ENCODE measurements around the gene PSMB2. TPM values are rescaled to one million over a fixed set of nuclear protein-coding genes. Genes with fewer than 3 reads are reported as not detected.

Gene PSMB2
- total RNA-seq, 3 donors from 2014 or later: 169 to 196 (median 191) TPM

DNA sequence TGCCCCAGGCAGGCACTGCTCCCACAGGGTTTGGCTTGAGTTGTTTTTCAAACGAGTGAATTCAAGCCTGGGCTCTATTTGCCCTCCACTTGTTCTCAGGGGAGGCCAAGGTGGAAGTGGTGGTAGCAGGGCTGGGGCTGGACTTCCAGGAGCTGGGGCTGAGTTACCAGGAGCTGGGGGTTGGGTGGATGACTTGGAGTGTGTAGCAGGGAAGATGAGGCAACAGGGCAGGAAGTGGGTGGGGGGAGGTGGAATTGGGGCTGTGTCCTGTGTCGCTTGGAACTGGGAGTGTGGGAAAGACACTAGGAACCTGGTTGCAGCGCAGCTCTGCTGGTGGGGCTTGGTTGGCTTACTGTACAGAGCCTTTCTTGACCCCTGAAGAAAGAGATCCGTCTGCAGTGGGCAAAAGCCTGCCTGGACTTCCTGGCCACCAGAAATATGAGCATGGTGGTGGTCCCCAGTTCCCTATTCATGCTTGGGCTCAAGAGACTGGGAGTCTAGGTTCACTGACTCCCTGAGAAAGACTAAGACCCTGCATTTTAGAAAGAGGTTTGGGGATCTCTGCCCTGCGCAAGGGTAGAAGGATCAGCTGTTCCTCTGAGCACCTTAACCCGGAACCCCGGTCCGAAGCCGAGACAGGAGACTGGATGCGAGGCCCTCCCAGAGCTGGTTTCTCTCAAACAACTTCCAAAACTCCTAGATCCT, 65.1 kb downstream of the PSMB2 start:
- DNase-seq: no peak
- H3K27me3 Mint-ChIP-seq (ENCODE audit: low read depth): peaks cover 5% of the 10 kb centered on the region
- H3K36me3 Mint-ChIP-seq (ENCODE audit: insufficient read depth): peaks cover 1% of the 10 kb centered on the region
- H3K9me3 Mint-ChIP-seq: no peaks in the 10 kb centered on the region
- H3K4me3 Mint-ChIP-seq: peak overlapping the region; percentile 75
- no peak for ATAC-seq
- H3K4me1 Mint-ChIP-seq (ENCODE audit: low read depth): peaks cover 26% of the 10 kb centered on the region

DNA sequence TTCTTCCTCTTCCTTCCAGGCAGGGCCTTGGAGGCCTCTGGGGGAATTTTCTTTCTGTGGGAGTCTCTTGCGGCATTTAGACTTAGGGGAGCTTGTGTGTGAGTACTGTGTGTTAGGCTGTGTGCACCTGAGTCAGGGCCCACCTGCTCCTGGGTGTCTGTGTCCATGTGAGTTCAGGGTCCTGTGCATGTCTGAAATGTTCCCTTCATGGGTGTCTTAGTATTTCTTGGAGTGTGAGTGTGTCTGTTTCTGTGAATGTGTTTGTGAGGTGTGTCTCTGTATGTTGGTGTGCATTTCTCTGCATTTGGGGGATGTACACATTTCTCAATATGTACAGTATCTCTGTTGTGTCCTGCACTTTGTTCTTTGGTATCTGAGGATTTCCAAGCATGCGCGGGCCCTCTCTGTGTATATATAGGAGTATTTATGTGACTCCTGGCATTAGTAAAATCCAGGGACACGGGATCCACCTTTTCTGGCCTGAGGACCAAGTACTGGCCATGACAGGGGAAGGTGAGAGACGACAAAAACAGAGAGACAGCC, 65.8 kb downstream of the PSMB2 start:
- peaks cover 1% of the 10 kb centered on the region for H3K36me3 Mint-ChIP-seq (ENCODE audit: insufficient read depth)
- H3K4me3 Mint-ChIP-seq: peak overlapping the region; percentile 58
- ATAC-seq: no peak
- no peaks in the 10 kb centered on the region for H3K9me3 Mint-ChIP-seq
- no peak for DNase-seq
- peaks cover 26% of the 10 kb centered on the region for H3K4me1 Mint-ChIP-seq (ENCODE audit: low read depth)
- H3K27me3 Mint-ChIP-seq (ENCODE audit: low read depth): peaks cover 5% of the 10 kb centered on the region

DNA sequence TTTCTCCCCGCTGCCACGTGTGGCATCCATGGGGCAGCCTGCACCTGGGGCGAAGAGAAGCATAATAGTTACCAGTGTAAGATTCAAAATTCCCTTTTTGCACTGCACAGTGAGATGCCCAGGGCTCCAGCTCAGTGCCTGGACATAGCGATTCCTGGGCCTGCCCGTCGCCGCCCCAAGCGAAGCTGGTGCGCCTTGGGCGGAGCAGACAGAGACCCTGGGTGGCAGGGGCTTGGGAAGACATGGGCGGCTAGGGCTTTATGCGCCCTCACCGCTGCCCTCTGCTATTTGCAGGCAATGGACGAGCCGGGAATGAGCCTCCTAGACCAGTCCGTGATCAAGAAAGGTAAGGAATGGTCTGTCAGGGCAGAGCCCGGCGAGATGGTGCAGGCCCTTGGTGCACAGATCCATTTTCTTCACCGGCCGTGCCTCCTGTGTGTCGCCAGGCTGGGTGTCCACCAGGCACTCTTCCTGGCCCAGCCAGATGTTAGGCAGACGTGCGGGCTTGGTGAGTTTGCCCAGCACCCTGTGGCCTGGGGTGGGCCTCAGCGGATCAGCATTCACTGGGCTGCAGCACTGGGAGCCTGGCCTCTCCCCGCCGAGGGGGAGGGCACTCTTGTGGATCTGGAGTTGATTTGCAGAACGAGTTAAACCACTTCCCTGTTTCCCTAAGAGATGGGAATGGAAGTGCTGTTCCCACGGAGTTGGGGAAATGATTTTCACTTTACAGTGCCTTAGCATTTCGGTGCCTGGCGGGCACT, 66.5 kb downstream of the PSMB2 start:
- peaks cover 5% of the 10 kb centered on the region for H3K27me3 Mint-ChIP-seq (ENCODE audit: low read depth)
- ATAC-seq (no peak), DNase-seq (no peak)
- H3K4me3 Mint-ChIP-seq: peak overlapping the region; percentile 13
- peaks cover 1% of the 10 kb centered on the region for H3K36me3 Mint-ChIP-seq (ENCODE audit: insufficient read depth)
- H3K9me3 Mint-ChIP-seq: no peaks in the 10 kb centered on the region
- peaks cover 26% of the 10 kb centered on the region for H3K4me1 Mint-ChIP-seq (ENCODE audit: low read depth)

DNA sequence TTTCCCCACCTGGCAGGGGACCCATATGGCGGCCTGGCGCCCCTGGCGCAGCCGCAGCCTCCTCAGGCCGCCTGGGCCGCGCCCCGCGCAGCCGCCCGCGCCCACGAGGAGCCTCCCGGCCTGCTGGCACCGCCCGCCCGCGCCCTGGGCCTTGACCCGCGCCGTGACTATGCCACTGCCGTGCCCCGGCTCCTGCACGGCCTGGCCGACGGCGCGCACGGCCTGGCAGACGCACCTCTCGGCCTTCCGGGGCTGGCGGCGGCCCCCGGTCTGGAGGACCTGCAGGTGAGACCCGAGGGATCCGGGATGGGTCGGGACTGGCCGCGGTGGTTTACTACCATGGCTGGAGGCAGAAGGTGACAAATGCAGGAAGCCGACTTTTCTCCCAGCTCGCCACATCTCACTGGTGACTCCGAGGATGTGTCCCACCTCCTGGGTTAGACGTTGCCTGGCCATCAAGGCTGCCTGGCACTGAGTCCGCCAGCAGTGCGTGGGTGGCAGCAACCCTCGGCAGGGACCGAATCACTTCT, 67.1 kb downstream of the PSMB2 start:
- Mint-ChIP-seq H3K4me1 (ENCODE audit: low read depth) (peaks cover 26% of the 10 kb centered on the region), H3K36me3 (ENCODE audit: insufficient read depth) (peaks cover 1% of the 10 kb centered on the region), H3K4me3 (no peak overlapping the region), H3K27me3 (ENCODE audit: low read depth) (peaks cover 5% of the 10 kb centered on the region), H3K9me3 (no peaks in the 10 kb centered on the region)
- no peak for ATAC-seq
- no peak for DNase-seq

GRCh38 chr1:35573198-35574124, 67.9 kb downstream of the PSMB2 start, which contains the start of gene TFAP2E:
TFAP2E (plus strand) TSS chr1:35573314; CDS start chr1:35573578, 264 bp downstream.
- H3K4me3 Mint-ChIP-seq: no peak within 1 kb of the TSS
- ATAC-seq (peak in 1 of 2 donors; percentile 23), DNase-seq (no peak)
- no peaks in the 10 kb centered on the region for H3K9me3 Mint-ChIP-seq
- peaks cover 5% of the 10 kb centered on the region for H3K27me3 Mint-ChIP-seq (ENCODE audit: low read depth)
- H3K4me1 Mint-ChIP-seq (ENCODE audit: low read depth): peaks cover 29% of the 10 kb centered on the region
- H3K36me3 Mint-ChIP-seq (ENCODE audit: insufficient read depth): peaks cover 1% of the 10 kb centered on the region

DNA sequence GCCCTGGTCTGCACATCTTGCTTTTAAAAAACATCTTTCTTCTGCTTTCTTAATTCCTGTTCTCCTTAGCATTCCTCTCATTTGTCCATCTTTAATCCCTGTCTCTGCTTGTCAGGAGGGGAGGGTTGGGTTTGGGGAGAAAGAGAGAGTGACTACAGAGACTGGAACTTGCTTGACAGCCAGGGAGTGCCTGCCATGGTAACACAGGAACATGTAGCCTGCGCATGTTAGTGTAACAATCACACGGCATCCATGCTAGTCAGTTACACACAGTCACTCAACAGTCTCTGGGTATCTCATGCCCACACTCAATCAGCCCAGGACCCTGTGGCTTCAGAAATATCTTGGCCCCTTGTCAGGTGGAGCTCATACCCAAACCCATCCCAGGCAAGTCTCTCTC, 69.0 kb downstream of the PSMB2 start:
- ATAC-seq (no peak), DNase-seq (no peak)
- Mint-ChIP-seq H3K9me3 (no peaks in the 10 kb centered on the region), H3K4me1 (ENCODE audit: low read depth) (peaks cover 20% of the 10 kb centered on the region), H3K36me3 (ENCODE audit: insufficient read depth) (peaks cover 1% of the 10 kb centered on the region), H3K27me3 (ENCODE audit: low read depth) (peaks cover 5% of the 10 kb centered on the region), H3K4me3 (no peak overlapping the region)

- ATAC-seq: no peak
- no peak for DNase-seq
Observed at GRCh38 chr1:35571263-35571662, 70.1 kb downstream of the PSMB2 start.

DNA sequence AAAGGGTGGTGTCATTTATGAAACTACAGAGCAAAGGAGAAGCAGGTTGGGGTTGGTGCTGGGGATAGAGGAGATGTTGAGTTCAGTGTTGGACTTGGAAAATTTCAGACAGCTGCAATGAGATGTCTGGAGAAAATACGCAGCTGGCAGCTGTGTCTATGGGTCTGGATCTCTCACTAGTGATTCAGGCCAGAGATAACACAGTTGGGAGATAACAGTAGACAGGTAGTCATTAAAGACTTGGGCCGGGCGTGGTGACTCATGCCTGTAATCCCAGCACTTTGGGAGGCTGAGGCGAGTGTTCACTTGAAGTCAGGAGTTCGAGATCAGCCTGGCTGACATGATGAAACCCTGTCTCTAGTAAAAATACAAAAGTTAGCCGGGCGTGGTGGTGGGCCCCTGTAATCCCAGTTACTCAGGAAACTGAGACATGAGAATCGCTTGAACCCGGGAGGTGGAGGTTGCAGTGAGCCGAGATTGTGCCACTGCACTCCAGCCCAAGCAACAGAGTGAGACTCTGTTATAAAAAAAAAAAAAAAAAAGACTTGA, 70.7 kb downstream of the PSMB2 start:
- Mint-ChIP-seq H3K27me3 (ENCODE audit: low read depth) (peaks cover 5% of the 10 kb centered on the region), H3K4me3 (no peak overlapping the region), H3K9me3 (no peaks in the 10 kb centered on the region), H3K36me3 (ENCODE audit: insufficient read depth) (peaks cover 5% of the 10 kb centered on the region), H3K4me1 (ENCODE audit: low read depth) (peaks cover 11% of the 10 kb centered on the region)
- ATAC-seq (no peak), DNase-seq (no peak)

More at GRCh38 chr1:35571263-35571662, 70.1 kb downstream of the PSMB2 start:
- Mint-ChIP-seq H3K36me3 (ENCODE audit: insufficient read depth) (peaks cover 5% of the 10 kb centered on the region), H3K4me1 (ENCODE audit: low read depth) (peaks cover 17% of the 10 kb centered on the region), H3K4me3 (no peak overlapping the region), H3K27me3 (ENCODE audit: low read depth) (peaks cover 5% of the 10 kb centered on the region), H3K9me3 (no peaks in the 10 kb centered on the region)

DNA sequence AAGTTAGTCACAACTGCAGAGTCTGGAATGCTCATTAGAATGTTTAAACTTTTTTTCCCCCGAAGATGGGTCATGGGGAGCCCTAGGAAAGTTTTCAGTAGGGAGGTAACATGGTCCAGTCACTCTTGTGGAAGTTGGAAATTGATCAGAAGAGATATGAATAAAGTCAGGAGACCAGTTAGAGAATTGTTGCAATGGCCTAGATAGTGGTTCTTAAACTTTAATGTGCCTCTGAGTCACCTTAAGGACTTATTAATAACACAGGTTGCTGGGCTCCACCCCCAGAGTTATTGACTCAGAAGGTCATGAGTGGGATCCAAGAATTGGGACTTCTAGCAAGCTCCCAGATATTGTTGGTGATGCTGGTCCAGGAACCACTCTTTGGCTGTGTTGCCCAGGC, 71.4 kb downstream of the PSMB2 start:
- peaks cover 2% of the 10 kb centered on the region for H3K27me3 Mint-ChIP-seq (ENCODE audit: low read depth)
- no peak for ATAC-seq
- no peak overlapping the region for H3K4me3 Mint-ChIP-seq
- DNase-seq: no peak
- peaks cover 3% of the 10 kb centered on the region for H3K36me3 Mint-ChIP-seq (ENCODE audit: insufficient read depth)
- no peaks in the 10 kb centered on the region for H3K9me3 Mint-ChIP-seq
- peaks cover 6% of the 10 kb centered on the region for H3K4me1 Mint-ChIP-seq (ENCODE audit: low read depth)

- DNase-seq: peak; percentile 60
- Mint-ChIP-seq H3K27me3 (ENCODE audit: low read depth) (no peaks in the 10 kb centered on the region), H3K4me3 (no peak overlapping the region), H3K4me1 (ENCODE audit: low read depth) (peaks cover 12% of the 10 kb centered on the region), H3K36me3 (ENCODE audit: insufficient read depth) (peaks cover 10% of the 10 kb centered on the region), H3K9me3 (no peaks in the 10 kb centered on the region)
- ATAC-seq: peak; percentile 49 to 69
Observed at GRCh38 chr1:35568975-35569395, 72.3 kb downstream of the PSMB2 start.

DNA sequence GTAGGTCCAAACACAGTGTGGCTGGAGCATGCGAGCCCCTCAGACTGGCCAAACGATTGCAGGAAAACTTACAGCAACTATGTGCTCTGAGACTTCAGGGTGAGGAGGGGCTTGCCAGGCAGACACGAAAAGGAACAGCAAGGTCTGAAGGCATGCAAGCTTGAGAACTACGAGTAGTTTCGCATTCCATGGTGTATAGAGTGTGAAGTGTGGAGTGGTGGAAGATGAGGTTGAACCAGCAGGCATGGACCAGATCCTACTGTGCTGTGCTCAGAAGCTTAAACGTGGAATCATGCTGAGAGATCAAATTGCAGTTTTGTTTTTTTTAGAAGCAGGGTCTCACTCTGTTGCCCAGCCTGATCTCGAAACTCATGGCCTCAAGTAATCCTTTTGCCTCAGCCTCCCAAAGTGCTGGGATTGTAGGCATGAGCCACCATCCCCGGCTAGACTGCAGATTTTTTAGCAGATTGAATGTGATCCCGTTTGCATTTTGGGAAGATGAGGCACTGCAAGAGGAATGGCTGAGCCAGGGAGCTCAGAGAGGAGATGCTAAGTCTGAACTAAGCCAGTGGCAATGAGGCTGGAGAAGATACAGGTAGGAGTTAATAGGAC, 73.3 kb downstream of the PSMB2 start:
- ATAC-seq (no peak), DNase-seq (no peak)
- H3K27me3 Mint-ChIP-seq (ENCODE audit: low read depth): no peaks in the 10 kb centered on the region
- no peak overlapping the region for H3K4me3 Mint-ChIP-seq
- H3K9me3 Mint-ChIP-seq: no peaks in the 10 kb centered on the region
- peaks cover 12% of the 10 kb centered on the region for H3K36me3 Mint-ChIP-seq (ENCODE audit: insufficient read depth)
- peaks cover 12% of the 10 kb centered on the region for H3K4me1 Mint-ChIP-seq (ENCODE audit: low read depth)

DNA sequence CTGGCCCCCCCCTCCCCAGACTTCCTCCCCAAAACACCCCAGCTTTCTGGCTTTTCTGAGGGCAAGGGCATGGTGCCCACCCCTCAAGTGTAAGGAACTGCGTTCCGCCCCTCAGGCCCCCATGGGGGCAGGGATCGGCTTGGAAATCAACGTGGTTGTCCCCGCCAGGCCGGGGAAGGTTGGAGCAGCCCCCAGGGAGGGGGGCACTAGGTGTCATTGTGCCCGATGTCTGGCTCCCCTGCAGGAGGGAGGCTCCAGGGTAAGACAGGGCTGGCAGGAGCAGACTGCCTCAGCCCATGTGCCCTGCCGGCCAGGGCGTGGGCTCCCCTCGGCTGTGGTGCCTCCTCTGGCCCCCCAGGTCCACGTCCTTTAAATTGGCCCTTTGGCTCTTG, 75.6 kb downstream of the PSMB2 start:
- ATAC-seq (no peak), DNase-seq (no peak)
- no peak overlapping the region for H3K4me3 Mint-ChIP-seq
- H3K4me1 Mint-ChIP-seq (ENCODE audit: low read depth): peaks cover 24% of the 10 kb centered on the region
- H3K36me3 Mint-ChIP-seq (ENCODE audit: insufficient read depth): peaks cover 12% of the 10 kb centered on the region
- no peaks in the 10 kb centered on the region for H3K27me3 Mint-ChIP-seq (ENCODE audit: low read depth)
- H3K9me3 Mint-ChIP-seq: no peaks in the 10 kb centered on the region
